ENCODE data around the gene SKI. TPM values are rescaled to one million over a fixed set of nuclear protein-coding genes. Genes with fewer than 3 reads are reported as not detected.

SKI gene
- total and polyA plus RNA-seq, 9 of the 15 experiments (the other 6 are each of a cell fraction or from before 2014, with no cell fraction given), result 0.10 to 60.5 (median 4.6) TPM

- POLR2A ChIA-PET, result interaction anchor here (0.6 kb wide), 3 partner anchors 9 to 98 kb away, joined by 3 to 4 read pairs (median 3); no protein-coding TSS in a partner anchor
- TF ChIP-seq, protein P1, sequence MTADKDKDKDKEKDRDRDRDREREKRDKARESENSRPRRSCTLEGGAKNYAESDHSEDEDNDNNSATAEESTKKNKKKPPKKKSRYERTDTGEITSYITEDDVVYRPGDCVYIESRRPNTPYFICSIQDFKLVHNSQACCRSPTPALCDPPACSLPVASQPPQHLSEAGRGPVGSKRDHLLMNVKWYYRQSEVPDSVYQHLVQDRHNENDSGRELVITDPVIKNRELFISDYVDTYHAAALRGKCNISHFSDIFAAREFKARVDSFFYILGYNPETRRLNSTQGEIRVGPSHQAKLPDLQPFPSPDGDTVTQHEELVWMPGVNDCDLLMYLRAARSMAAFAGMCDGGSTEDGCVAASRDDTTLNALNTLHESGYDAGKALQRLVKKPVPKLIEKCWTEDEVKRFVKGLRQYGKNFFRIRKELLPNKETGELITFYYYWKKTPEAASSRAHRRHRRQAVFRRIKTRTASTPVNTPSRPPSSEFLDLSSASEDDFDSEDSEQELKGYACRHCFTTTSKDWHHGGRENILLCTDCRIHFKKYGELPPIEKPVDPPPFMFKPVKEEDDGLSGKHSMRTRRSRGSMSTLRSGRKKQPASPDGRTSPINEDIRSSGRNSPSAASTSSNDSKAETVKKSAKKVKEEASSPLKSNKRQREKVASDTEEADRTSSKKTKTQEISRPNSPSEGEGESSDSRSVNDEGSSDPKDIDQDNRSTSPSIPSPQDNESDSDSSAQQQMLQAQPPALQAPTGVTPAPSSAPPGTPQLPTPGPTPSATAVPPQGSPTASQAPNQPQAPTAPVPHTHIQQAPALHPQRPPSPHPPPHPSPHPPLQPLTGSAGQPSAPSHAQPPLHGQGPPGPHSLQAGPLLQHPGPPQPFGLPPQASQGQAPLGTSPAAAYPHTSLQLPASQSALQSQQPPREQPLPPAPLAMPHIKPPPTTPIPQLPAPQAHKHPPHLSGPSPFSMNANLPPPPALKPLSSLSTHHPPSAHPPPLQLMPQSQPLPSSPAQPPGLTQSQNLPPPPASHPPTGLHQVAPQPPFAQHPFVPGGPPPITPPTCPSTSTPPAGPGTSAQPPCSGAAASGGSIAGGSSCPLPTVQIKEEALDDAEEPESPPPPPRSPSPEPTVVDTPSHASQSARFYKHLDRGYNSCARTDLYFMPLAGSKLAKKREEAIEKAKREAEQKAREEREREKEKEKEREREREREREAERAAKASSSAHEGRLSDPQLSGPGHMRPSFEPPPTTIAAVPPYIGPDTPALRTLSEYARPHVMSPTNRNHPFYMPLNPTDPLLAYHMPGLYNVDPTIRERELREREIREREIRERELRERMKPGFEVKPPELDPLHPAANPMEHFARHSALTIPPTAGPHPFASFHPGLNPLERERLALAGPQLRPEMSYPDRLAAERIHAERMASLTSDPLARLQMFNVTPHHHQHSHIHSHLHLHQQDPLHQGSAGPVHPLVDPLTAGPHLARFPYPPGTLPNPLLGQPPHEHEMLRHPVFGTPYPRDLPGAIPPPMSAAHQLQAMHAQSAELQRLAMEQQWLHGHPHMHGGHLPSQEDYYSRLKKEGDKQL (CRISPR knock-in tag; IDR thresholded peaks at IDR 0.05; ENCODE audit: borderline replicate concordance), result no peak
- TF ChIP-seq, protein P2, sequence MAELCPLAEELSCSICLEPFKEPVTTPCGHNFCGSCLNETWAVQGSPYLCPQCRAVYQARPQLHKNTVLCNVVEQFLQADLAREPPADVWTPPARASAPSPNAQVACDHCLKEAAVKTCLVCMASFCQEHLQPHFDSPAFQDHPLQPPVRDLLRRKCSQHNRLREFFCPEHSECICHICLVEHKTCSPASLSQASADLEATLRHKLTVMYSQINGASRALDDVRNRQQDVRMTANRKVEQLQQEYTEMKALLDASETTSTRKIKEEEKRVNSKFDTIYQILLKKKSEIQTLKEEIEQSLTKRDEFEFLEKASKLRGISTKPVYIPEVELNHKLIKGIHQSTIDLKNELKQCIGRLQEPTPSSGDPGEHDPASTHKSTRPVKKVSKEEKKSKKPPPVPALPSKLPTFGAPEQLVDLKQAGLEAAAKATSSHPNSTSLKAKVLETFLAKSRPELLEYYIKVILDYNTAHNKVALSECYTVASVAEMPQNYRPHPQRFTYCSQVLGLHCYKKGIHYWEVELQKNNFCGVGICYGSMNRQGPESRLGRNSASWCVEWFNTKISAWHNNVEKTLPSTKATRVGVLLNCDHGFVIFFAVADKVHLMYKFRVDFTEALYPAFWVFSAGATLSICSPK (IDR thresholded peaks at IDR 0.05; ENCODE audit: borderline replicate concordance), result no peak
- TF ChIP-seq TEAD2 (tag; IDR thresholded peaks at IDR 0.05) (no peak), SMC3 (conservative IDR thresholded peaks at IDR 0.05; ENCODE audit: insufficient read depth, low read depth, low read length) (no peak), ZNF655 (CRISPR knock-in tag; IDR thresholded peaks at IDR 0.05) (no peak), ZNF75A (CRISPR knock-in tag; IDR thresholded peaks at IDR 0.05) (no peak), KLF1 (tag; IDR thresholded peaks at IDR 0.05) (no peak), IFI16 (CRISPR knock-in tag; IDR thresholded peaks at IDR 0.05) (no peak), XRCC5 (IDR thresholded peaks at IDR 0.05; ENCODE audit: low read depth, low read length) (no peak), ZNF507 (tag; conservative IDR thresholded peaks at IDR 0.05) (no peak), SUPT5H (IDR thresholded peaks at IDR 0.05) (no peak), BHLHE40 (IDR thresholded peaks at IDR 0.05; ENCODE audit: low read length) (no peak), ATF3 (IDR thresholded peaks at IDR 0.05) (no peak), ATF3 (CRISPR knock-in tag; conservative IDR thresholded peaks at IDR 0.05) (no peak)
These were observed 38.3 kb downstream of the SKI start for GRCh38 chr1:2266301-2266975.

More at GRCh38 chr1:2266301-2266975, 38.3 kb downstream of the SKI start:
- H2AFZ ChIP-seq (ENCODE audit: low read depth, low read length), result no peak overlapping the region
- no peaks in the 10 kb centered on the region for H3K36me3 ChIP-seq (ENCODE audit: control insufficient read depth, insufficient read depth, low read length)
- no peaks in the 10 kb centered on the region for H3K9me3 ChIP-seq (replicated peaks; ENCODE audit: control insufficient read depth, insufficient read depth, low read depth, low read length)
- H3K9me1 ChIP-seq (ENCODE audit: control insufficient read depth, insufficient read depth, low read length), result peaks cover 16% of the 10 kb centered on the region
- DNase-seq (ENCODE audit: extremely low read depth in 1 of 4, low spot score in 3 of 4) (no peak), FAIRE-seq (peak; percentile 23), ATAC-seq (no peak)
- peaks cover 21% of the 10 kb centered on the region for H4K20me1 ChIP-seq (replicated peaks; ENCODE audit: control insufficient read depth, insufficient read depth, low read length)
- no peak overlapping the region for H3K4me2 ChIP-seq (ENCODE audit: insufficient read depth, low read length)
- H3K27me3 ChIP-seq (ENCODE audit: control insufficient read depth in 2 of 2, insufficient read depth in 2 of 2, low read length in 2 of 2), result no peaks in the 10 kb centered on the region
- 90% methylated on average over 16 of the region's 16 CpGs for WGBS (ENCODE audit: insufficient coverage, low coverage, missing lambda C conversion rate)
- CTCF ChIA-PET (ENCODE audit: low intra/inter-chr PET ratio), result no interaction called here
- H3K9ac ChIP-seq (ENCODE audit: insufficient read depth in 1 of 2, low read depth in 2 of 2, low read length in 2 of 2), result no peak overlapping the region; a peak in 1 of 4 replicates
- intact Hi-C loops (cut with micrococcal nuclease) (no loop called here), in situ Hi-C loops (cut with MboI) (no loop called here)
- H3K79me2 ChIP-seq (ENCODE audit: control insufficient read depth, insufficient read depth, low read length), result peaks cover 96% of the 10 kb centered on the region
- H3K4me1 ChIP-seq (replicated peaks in 1 of 2; ENCODE audit: control insufficient read depth in 2 of 2, insufficient read depth in 2 of 2, low read length in 2 of 2), result peaks cover 4 to 37% of the 10 kb centered on the region in 2 experiments
- no peak overlapping the region for H3K27ac ChIP-seq (ENCODE audit: extremely low read depth, low read depth, low read length)
- no peak overlapping the region for H3K4me3 ChIP-seq
- no TSS peak for BruUV-seq (replicated peaks)

Data from K562 (cell line).